GM12873 (cell line): ENCODE results near the gene TENM4.

ENCODE experiments used
- TF ChIP-seq, protein P1 (sequence below): IDR thresholded peaks from 2 replicates; pipeline ENCODE4 v1.5.1; 2012; ENCODE audit warnings: low read depth, mild to moderate bottlenecking, moderate library complexity, low read length, control low read depth; ENCODE audit not compliant: insufficient read depth; ENCODE audit errors: missing control alignments

TENM4 gene

DNA sequence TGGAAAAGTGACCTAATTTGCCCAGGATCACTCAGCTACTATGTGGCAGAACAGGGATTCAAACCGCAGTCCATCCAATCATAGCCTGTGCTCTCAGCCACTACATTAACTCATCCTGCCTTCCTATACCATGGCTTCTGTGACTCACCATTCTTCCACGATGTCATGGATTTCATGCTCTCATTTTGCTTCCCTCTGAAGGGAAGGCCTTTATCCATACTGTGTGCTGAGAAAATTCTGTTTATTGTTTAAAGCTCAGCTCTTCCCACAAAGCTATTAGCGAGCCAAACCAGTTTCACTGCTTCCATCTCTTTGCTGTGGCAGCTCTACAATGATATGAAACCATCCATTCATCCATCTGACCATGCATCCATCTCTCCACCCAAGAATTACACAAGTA lies 289.9 kb downstream of the TENM4 start:
- TF ChIP-seq, protein P1, sequence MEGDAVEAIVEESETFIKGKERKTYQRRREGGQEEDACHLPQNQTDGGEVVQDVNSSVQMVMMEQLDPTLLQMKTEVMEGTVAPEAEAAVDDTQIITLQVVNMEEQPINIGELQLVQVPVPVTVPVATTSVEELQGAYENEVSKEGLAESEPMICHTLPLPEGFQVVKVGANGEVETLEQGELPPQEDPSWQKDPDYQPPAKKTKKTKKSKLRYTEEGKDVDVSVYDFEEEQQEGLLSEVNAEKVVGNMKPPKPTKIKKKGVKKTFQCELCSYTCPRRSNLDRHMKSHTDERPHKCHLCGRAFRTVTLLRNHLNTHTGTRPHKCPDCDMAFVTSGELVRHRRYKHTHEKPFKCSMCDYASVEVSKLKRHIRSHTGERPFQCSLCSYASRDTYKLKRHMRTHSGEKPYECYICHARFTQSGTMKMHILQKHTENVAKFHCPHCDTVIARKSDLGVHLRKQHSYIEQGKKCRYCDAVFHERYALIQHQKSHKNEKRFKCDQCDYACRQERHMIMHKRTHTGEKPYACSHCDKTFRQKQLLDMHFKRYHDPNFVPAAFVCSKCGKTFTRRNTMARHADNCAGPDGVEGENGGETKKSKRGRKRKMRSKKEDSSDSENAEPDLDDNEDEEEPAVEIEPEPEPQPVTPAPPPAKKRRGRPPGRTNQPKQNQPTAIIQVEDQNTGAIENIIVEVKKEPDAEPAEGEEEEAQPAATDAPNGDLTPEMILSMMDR, result no peak

DNA sequence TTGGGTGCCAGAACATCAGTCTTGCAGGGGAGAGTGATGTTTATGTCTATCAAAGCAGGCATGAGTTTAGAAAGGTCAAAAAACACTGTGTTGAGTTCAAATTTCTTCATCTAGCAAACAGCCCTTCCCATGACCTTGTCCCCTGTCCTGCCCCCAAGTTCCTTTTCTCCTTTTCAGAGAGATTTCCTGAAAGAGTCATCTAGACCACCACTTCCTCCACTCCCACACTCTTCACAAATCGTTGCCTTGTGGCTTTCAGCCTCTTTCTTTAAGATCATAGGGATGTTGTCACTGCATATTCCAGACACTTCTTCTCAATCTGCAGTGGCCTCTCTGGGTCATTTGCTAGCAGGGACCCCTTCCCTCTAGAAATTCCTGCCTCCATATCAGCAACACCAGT lies 290.5 kb downstream of the TENM4 start:
- TF ChIP-seq, protein P1, result no peak

DNA sequence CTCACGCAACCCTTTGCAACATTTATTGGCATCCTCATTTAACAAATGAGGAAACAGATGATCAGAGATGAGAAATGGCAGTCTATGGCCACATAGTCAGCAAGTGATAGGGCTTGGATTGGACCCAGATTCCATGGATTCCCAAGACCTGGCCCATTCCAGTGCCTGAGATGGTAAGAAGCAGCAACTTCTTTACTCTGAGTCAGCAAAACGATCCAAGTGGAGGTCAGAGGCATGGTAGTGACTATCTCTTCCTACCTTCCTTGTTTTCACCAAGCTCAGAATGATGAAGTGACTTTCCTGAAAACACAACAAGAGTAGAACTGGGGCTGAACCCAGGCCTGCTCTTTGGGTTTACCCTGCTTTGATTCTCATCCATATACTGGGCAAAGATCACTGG lies 293.1 kb downstream of the TENM4 start:
- TF ChIP-seq, protein P1, result no peak

DNA sequence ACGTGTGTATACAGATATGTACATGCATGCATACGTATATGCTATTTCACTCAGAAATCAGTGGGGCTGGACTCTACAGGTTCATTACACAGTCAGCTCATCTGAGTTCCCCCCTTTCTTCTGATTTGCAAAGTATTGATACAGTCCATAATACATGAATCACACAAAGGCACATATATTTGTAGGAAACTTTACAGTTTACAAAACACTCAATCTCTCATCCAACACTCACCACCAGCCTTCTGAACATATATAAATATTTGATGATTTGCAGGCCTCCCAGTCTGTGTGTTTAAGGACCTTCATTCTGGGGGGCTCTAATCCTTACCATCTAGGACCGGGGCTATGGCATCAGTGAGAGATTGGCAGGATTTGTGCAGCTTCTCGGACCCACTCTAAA lies 293.8 kb downstream of the TENM4 start:
- TF ChIP-seq, protein P1, result no peak

DNA sequence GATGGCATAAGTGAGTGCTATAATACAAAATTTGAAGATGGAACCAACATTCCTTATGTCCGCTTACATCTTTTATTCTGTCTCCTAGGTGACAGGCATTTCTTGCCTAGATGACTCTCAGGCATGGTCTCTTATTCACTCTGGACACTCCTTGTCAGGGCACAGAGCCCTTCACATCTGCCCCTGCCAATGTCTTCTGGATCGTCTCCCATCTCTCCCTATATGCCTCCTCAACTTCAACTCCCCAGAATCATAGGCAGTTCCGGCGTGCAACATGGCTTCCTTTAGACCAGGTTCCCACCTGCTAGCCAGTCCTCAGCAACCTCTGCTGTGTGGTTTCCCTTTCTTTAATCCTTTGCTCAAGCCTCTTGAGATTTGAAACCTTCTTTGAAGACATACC lies 300.9 kb downstream of the TENM4 start:
- TF ChIP-seq, protein P1, result no peak

DNA sequence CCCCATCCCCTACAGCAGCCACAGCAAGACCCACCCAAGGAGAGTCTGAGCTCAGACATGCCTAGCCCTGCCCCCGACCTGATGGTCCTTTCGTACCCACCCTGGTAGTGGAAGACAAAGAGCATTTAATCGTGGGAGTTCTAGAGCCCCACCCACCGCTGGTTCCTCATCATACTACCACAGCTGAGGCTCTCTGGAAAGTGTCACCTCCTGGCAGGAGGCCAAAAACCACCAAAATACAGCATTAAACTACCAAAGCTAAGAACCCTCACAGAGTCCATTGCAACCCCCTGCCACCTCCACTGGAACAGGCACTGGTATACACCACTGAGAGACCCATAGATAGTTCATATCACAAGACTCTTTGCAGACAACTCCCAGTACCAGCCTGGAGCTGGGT lies 311.1 kb downstream of the TENM4 start:
- TF ChIP-seq, protein P1, result no peak

DNA sequence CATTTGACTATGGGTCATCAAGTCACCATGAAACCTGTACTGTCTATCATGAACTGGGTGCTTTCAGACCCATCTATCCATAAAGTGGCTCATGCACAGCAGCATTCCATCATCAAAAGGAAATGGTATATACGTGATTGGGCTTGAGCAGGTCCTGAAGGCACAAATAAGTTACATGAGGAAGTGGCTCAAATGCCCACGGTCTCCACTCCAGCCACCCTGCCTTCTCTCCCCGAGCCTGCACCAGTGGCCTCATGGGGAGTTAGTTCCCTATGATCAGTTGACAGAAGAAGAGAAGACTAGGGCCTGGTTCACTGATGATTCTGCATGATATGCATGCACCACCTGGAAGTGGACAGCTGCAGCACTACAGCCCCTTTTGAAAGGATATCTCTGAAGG lies 312.5 kb downstream of the TENM4 start:
- TF ChIP-seq, protein P1, result no peak
